GM12873 (cell line): ENCODE data around the gene DCBLD2.

Experiments
- CTCF ChIP-seq: IDR thresholded peaks from 2 replicates; pipeline ENCODE4 v1.5.1; 2012; ENCODE audit warnings: low read depth, mild to moderate bottlenecking, moderate library complexity, low read length, control low read depth; ENCODE audit not compliant: insufficient read depth; ENCODE audit errors: missing control alignments

DCBLD2 gene

DNA sequence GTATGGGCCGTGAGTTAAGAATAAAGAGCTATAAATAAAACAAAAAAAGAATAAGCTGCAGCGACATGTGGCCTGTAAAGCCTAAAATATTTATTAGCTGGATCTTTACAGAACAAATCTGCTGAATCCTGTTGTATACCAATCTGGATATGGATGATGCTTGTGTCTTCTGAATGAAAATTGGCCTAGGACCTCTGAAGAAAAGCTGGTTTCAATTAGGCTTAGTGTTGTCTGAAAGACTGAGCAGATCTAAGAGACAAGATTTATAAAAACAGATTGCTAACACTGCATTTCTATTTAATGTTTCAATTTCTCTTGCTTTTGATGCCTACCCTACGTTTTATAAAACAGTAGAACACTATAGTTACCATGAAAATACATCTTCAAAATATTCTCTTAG is 80.4 kb downstream of the DCBLD2 start:
- no peak for TF ChIP-seq CTCF

DNA sequence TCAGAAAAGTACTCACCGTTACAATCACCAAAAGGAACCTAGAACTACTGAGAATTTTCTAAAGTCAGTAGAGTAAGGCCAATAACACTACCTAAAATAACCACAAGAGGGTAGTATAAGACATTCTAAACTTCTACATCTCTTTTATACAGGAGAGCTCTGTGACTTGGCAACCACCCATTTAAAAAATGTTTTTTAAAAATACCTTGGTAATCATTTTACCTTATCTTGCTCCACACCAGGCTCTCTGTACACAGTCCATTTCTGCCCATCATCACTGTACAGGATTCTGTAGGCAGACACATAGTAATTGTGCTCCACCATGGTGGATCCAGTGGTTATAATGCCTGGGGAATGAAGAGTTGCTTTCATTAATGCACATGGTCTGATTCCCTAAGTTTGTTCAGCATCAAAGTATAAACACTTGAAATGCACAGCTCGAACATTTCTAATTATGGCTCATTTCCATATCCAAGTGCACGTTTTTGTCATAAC is 83.9 kb downstream of the DCBLD2 start:
- peak; percentile 52 for TF ChIP-seq CTCF

- TF ChIP-seq CTCF = no peak
Observed at GRCh38 chr3:98814817-98815420, 86.6 kb downstream of the DCBLD2 start.

GRCh38 chr3:98812851-98813374 is 88.6 kb downstream of the DCBLD2 start:
- TF ChIP-seq CTCF = peak; percentile 42

DNA sequence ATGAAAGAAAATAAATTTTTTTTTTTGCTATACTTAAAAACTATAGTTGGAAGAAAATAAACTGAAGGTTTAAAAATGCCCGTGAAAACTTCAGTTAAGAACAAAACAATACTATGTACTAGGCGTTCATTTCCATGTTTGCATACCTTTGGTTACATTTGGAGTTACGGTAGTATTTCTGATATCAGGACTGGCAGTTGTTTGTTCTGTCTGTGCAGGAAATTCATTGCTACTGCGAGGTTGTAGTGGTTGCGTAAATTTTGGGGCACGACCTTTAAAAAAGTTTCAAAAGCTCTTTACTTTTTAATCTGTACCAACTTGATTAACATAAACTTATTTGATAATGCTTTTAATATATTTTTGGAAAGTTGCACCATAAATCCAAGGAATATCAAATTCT is 90.4 kb downstream of the DCBLD2 start:
- TF ChIP-seq CTCF = no peak

- TF ChIP-seq CTCF = no peak
Observed at GRCh38 chr3:98809557-98809956, 91.9 kb downstream of the DCBLD2 start.

DNA sequence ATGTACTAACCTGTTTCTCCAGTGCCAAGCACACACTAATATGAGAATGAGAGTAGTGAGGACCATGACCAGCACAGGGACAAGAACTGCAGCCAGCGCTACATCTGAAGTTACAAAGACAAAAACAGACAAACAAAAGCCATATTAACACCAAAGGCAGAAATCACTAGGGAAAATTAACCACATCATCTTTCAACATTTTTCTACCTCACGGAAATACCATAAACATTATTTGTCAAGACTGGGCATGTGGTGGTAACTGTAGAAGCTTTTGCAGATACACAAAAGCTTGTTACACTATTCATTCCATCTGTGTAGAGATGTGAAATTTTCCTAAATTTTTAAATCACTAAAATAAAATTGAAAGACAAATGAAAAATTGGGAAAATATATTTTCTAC is 93.4 kb downstream of the DCBLD2 start:
- no peak for TF ChIP-seq CTCF
